Suprapubic skin (tissue), 4 donors: ENCODE results near the gene TMPO.

Source experiments
- CTCF ChIP-seq, 2 donors: fragments of 200-600 bp in 1 of 2; fragments of 450-650 bp in 1 of 2; sonication (generic) in 1 of 2; IDR thresholded peaks; one replicate each; pipeline ENCODE4 v1.5.1; 2016 to 2019; ENCODE audit warnings: antibody characterized with exemption in 2 of 2, mild to moderate bottlenecking in 1 of 2, moderate library complexity in 1 of 2
- POLR2A ChIP-seq, 2 donors: fragments of 450-650 bp; IDR thresholded peaks; one replicate each; pipeline ENCODE4 v1.6.1; 2017; ENCODE audit warnings: antibody characterized with exemption in 2 of 2, mild to moderate bottlenecking in 2 of 2, moderate library complexity in 2 of 2
- POLR2AphosphoS5 ChIP-seq, 3 donors: sonication (generic); formaldehyde crosslinking; IDR thresholded peaks; one replicate each; pipeline ENCODE4 v1.6.1; 2017; ENCODE audit warnings: antibody characterized with exemption in 3 of 3

- TF ChIP-seq CTCF (IDR thresholded peaks at IDR 0.05) (no peak), POLR2A (IDR thresholded peaks at IDR 0.05) (no peak), POLR2AphosphoS5 (IDR thresholded peaks at IDR 0.05) (no peak)
Observed at GRCh38 chr12:98559666-98560065, 44.3 kb downstream of the TMPO start.
